Left renal cortex interstitium (tissue), 4 donors: ENCODE results near the gene RAB10. TPM values are rescaled to one million over a fixed set of nuclear protein-coding genes. Genes with fewer than 3 reads are reported as not detected.
A peak's percentile ranks its signal among the peaks of the same experiment; 100 is the strongest.
"Not testable (repeated sequence)": the region's sequence is repeated elsewhere in the genome, so short reads cannot be mapped to it uniquely, and the experiment has no call there.

Experiments used
- DNase-seq, 4 donors: peaks; one replicate each; pipeline ENCODE4 v3.0.0-alpha.2; 2013; ENCODE audit warnings: low read depth in 4 of 4, low spot score in 2 of 4, missing footprints in 1 of 4
- polyA plus RNA-seq, 4 donors: library from polyadenylated mRNA; unstranded; fragments of 120-200 nt; gene quantifications; one replicate each; pipeline ENCODE4 v1.2.1, GENCODE V29; 2013; ENCODE audit not compliant: insufficient read length in 4 of 4

RAB10 gene
- polyA plus RNA-seq, 4 donors, result 116 to 172 (median 132) TPM

- no peak for DNase-seq
Observed at GRCh38 chr2:26016012-26016705, 17.7 kb upstream of the RAB10 start.

GRCh38 chr2:26016706-26017045, 17.2 kb upstream of the RAB10 start:
- DNase-seq, result not testable (repeated sequence)

GRCh38 chr2:26017464-26018183, 16.3 kb upstream of the RAB10 start:
- no peak for DNase-seq

DNA sequence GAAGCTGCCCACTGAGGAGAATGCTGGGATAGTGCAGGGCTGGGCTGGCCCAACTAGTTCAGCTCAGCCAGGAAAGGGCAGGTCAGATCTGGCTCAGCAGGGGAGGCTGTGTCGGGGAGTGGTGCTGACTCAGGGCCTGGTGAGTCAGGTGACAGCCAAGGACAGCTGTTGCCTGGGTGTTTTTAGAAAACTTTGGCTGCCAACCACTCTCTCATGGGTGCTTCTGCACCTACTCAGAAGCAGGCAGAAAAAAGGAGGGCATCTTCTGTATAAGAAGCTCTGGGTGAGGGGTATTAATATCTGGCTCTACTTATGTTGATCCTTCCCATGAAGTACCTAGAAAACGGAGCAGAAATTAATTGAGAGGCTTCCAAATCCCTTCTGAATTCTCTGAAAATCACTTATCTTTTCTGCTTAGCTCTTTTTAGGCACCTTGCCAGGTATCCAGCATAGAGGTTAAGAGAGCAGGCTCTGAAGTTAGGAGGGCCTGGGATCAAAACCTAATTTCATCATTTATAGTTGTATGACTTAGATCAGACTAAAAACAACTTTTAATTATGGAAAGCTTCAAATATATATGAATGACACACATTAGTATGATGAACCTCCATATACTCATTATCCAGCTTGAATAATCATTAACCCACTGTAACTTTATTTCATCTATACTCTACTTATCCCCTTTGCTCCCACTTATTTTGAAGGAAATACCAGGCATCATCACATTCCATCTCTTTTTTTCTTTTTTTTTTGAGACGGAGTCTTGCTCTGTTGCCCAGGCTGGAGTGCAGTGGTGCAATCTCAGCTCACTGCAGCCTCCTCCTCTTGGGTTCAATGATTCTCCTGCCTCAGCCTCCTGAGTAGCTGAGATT, 15.5 kb upstream of the RAB10 start:
- no peak for DNase-seq

DNA sequence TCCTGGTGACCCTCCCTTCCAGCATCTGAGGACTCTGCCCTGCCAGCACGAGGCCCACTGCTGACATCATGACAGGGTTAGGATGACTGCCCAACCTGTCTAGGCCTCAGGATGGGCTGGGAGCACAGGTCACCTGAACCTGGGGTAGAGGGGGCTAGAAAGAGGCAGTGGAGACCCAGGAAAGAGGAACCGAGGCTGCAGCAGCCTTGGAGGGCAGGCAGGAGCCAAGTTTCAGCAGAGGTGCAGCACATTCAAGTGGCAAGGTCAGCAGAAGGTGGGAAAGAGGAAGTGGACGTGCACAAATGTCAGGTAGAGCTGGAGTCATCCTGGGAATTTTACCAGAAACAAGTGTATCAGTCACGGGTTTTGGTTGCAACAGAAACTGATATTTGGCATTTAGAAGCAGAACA, 13.6 kb upstream of the RAB10 start:
- no peak for DNase-seq

DNA sequence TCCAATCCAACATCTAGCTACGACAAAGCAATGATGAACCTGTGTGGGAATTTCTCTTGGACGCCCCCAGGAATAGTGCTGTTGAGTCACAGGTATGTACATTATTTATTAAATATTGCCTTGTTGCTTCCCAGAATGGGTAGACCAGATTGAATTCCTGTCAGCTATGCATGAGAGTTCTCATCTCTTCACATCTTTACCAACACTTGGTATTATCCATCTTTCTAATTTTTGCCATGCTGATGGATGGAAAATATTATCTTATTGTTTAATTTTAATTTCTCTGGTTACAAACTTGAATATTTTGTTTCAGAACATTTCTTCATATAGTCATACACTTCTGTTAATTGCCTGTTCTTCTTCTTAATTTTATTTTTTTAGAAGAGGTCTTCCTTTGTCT, 9.6 kb upstream of the RAB10 start:
- no peak for DNase-seq

DNA sequence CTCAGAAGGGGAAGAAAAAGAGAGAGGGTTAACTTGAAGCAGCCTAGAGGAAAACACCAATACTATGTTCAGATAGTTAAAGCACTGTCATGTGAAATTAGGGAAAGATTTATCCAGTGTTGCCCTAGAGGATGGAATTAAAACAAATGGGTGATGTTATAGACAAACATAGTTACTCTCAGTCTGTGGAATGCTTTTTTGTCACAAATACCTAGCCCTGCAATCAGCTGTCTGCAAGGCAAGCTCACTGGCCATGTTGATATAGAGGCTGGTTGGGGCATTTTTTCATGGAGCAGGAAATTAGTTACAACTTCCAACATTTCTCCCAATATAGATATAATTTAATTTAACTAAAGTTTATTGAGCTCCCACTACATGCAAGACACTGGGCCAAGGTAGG, 8.4 kb upstream of the RAB10 start:
- DNase-seq, result no peak

DNA sequence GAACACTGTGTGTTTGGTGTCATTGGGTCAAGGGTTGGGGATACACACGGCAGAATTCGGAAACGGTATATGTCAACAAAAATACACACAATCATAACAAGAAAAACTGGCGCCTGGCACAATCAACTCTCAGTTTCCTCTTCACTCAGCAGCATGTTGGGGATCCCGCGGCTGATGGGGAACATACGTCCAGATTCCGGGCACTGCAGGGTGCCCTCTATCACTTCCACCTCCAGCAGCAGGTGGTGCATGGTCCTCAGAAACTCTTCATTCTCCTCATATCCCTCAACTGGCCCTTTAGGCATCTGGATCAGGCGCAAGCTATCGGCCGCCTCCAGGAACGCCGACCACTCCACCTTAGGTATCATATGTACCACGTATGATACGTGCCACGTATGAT, 5.8 kb upstream of the RAB10 start:
- not testable (repeated sequence) for DNase-seq

GRCh38 chr2:26032586-26033269, 1.2 kb upstream of the RAB10 start:
- not testable (repeated sequence) for DNase-seq

- DNase-seq, result peak; percentile 72 to 93 (median 79)
Observed at GRCh38 chr2:26033270-26033817, 540 bp upstream of the RAB10 start.

DNA sequence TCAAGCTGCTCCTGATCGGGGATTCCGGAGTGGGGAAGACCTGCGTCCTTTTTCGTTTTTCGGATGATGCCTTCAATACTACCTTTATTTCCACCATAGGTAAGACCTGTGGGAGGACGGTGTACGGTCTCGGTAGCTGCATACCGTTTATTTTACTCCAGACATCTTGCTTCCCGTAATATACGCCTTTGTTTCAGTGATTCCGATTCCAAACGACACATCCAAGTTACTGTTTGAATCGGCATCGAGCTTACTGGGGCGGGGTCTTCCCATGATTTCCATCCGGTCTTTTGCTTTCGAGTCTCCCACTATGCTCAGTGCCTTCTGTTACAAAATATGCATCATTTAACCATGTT, 731 bp downstream of the RAB10 start:
- DNase-seq, result peak in 1 of 4 donors; percentile 50

GRCh38 chr2:26035090-26035743, 1.3 kb downstream of the RAB10 start:
- DNase-seq, result no peak

DNA sequence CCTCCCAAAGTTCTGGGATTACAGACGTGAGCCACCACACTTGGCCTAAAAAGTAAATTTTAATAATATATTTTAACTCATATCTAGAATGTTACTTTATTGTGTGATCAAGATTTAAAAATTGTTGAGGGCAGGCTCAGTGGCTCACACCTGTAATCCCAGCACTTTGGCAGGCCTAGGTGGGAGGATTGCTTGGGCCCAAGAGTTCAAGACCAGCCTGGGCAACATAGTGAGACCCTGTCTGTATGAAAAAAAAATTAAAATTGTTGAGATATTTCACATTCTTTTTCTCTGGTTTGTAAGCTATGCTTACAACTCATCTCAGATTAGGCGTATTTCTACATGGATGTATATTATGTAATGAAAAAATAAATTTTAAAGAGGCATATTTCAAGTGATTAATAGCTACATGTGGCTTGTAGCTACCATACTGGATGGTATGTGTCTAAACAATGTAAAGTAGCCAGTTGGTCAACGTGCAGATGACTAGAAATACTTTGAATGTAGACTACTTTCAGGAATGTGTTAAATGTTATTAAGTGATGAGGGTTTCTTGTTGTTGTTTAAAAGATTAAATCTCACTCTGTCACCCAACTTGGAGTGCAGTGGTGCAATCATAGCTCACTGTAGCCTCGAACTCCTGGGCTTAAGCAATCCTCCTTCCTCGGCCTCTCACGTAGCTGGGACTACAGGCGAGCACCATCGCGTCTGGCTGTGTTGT, 5.9 kb downstream of the RAB10 start:
- no peak for DNase-seq

DNA sequence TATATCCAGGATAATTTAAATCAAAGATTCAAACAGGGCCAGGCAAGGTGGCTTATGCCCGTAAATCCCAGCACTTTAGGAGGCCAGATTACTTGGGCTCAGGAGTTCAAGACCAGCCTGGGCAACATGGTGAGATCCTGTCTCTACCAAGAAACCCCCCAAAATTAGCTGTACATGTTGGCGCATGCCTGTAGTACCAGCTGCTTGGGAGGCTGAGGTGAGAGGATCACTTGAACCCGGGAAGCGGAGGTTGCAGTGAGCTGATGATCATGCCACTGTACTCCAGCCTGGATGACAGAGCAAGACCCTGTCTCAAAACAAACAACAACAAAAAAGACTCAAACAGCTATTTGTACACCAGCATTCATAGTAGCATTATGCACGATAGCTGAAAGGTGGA, 9.2 kb downstream of the RAB10 start:
- no peak for DNase-seq

DNA sequence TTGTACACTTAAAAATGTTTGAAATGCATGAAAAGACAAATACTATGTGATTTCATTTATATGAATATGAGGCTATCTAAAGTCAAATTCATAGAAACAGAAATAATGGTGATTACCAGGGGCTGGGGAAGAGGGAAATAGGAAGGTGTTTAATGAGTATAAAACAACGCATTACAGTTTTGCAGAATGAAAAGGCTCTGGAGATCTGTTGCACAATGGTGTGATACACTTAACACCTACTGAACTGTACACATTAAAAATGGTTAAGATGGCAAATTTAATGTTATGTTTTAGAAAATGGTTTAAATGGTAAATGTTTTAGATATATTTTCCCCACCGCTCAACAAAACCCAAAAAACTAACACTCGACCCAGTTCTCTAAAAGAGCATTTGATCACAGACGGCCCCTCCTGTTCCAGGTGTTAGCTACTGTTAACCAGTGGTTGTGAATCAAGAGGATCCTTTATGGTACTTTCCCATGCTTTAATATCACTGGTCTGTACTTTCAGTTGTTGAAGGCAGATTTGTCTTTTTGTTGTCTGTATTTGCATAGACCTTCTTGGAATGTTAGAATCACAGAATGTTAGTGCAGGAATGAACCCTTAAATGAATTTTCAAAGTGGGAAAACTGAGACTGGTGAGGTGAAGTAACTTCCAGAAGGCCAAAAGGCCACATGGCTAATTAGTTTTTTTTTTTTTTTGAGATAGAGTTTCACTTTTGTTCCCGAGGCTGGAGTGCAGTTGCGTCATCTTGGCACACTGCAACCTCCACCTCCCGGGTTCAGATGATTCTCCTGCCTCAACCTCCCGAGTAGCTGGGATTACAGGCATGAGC, 10.2 kb downstream of the RAB10 start:
- DNase-seq, result no peak

GRCh38 chr2:26048791-26049190, 14.9 kb downstream of the RAB10 start:
- no peak for DNase-seq

- no peak for DNase-seq
Observed at GRCh38 chr2:26049641-26050040, 15.8 kb downstream of the RAB10 start.

DNA sequence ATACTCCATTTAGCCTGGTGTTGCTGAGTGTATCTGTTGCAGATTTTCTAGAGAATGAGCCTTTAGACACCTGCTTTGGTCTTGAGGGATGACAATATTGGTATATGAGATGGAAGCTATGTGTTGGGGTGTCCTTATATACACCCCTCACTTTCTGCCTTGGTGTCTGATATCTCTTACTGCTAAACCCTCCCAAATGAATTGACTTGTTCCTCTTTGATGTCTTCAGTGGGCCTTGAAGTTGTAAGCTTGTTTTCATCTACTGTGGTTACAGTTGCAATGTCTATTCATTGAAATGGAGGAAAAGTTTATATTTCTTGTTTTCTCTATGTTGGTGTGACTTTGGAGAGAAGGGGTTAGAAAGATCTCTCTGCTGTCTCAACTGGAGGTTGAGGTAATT, 18.9 kb downstream of the RAB10 start:
- no peak for DNase-seq
